Colon (tissue), 2 donors: Measurements from ENCODE around the gene SDHC.
"Not testable (repeated sequence)": the region's sequence is repeated elsewhere in the genome, so short reads cannot be mapped to it uniquely, and the experiment has no call there.

Source experiments
- FAIRE-seq: peaks from 2 replicates; lab custom pipeline; 2012; peaks lifted over from hg19 to GRCh38; lab: Jason Lieb, UNC
- donor health status: control.
- donor health status: control.

Gene SDHC

DNA sequence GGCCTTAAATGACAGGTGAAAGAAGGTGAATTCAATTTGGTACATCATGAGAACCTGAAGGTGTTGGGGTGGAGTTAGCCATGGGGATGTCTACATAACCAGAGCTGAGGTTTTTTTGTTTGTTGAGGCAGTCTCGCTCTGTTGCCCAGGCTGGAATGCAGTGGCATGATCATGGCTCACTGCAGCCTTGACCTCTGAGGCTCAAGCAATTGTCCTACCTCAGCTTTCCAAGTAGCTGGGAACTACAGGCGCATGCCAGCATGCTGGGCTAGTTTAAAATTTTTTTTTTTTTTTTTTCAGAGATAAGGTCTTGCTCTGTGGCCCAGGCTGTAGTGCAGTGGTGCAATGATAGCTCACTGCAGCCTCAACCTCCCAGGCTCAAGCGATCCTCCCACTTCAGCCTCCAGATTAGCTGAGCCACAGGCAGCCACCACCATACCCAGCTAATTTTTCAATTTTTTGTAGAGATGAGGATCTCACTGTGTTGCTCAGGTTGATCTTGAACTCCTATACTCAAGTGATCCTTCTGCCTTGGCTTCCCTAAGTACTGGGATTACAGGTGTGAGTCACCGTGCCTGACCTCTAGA, 2.5 kb upstream of the SDHC start:
- FAIRE-seq, result no peak

DNA sequence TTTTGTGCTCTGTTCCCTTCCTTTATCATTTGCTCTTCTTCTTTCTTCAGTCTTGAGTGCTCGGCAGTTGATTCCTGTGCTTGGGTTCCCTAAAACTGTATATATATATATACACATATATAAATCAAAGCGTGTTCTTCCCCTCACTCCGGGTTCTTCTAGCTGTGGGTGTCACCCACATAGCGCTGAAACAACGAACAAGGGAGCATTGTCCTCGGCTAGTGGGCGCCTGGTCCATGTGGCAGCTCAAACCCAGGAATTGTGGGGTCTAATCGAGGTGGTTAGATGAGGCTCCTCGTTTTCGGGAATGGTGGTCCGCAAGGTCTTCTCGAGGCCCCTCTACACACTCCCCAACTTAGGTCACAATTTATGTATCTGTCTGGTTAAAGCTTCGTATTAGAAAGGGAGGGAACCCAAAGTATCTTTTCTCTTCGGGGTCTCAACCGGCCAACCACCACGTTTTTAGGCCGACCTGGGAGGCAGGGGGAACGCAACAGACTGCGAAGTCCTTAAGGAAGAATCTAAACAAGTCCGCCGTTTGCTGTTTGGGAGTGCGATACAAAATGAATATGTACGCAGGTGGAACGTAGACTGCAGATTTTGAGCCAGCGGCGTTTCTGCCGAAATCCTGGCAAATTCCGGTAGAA, 504 bp upstream of the SDHC start:
- FAIRE-seq, result no peak

DNA sequence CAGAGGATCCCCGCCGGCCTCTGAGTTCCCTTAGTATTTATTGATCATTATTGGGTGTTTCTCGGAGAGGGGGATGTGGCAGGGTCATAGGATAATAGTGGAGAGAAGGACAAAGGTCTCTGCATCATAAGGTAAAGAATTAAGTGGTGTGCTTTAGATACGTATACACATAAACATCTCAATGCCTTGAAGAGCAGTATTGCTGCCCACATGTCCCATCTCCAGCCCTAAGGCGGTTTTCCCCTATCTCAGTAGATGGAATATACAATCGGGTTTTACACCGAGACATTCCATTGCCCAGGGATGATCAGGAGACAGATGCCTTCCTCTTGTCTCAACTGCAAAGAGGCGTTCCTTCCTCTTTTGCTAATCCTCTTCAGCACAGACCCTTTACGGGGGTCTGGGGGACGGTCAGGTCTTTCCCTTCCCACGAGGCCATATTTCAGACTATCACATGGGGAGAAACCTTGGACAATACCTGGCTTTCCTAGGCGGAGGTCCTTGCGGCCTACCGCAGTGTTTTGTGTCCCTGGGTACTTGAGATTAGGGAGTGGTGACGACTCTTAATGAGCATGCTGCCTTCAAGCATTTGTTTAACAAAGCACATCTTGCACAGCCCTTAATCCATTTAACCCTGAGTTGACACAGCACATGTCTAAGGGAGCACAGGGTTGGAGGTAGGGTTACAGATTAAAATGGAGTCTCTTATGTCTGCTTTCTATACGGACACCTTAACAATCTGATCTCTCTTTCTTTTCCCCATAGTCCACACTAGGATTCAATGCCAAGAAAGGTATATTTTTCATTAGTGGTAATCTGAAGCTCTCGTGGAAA, 1.9 kb downstream of the SDHC start:
- FAIRE-seq, result not testable (repeated sequence)

DNA sequence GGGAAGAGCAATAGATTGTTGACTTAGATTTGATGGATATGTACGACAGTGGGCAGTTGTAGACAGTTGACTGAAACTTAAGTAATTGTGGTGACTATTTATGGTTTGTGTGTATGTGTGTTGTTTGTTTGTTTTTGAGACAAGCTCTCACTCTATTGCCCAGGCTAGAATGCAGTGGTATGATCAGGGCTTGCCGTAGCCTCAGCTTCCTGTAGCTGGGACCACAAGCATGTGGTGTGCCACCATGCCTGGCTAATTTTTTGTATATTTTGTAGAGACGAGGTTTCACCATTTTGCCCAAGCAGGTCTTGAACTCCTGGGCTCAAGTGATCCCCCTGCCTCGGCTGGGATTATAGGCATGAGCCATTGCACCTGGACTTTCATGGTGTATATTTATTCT, 9.8 kb downstream of the SDHC start:
- no peak for FAIRE-seq

DNA sequence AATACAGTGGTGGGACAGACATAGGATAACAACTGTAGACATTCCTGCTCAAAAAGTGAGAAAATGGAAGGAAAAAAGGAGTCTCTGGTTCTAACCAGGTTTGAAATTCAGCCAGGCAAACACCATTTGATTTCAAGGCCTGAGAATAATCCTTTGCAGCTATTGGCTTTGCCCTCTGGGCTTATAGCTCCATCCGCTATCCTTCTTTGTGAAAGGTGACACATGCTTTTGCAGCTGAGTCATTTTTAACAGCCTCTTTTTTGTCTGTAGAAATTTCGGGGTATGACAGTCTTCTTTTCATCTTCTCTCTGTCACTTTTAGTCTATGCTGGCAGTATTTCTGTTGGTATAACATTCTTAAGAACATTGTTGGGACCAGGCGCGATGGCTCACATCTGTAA, 16.2 kb downstream of the SDHC start:
- FAIRE-seq, result no peak

DNA sequence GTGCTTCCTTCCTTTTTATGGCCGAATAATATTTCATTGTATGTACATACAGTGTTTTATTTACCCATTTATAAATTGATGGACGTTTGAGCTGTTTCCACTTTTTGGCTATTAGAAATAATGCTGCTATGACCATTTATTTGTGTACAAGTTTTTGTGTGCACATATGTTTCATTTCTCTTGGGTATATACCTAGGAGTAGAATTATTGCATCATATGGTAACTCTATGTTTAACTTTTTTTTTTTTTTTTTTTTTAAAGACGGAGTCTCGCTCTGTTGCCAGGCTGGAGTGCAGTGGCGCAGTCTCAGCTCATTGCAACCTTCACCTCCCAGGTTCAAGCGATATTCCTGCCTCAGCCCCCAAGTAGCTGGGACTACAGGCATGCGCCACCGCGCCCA, 19.0 kb downstream of the SDHC start:
- FAIRE-seq, result no peak

DNA sequence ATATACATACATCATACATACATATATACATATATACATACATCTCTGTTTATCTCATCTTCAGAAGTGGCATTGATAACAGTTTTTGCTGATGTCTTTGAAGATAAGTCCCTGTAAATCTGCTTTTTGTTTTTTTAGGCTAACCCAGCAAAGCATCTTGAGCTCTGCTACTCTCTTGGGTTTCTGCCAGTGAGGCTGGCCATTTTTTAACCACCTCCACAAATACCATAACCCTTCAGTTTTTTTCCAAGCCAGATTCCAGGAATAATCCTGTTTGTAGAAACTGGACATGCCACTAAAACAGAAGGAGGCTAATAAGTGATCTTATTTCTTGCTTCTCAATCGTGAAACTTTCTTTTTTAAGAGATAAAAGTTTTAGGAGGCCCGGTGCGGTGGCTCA, 21.6 kb downstream of the SDHC start:
- no peak for FAIRE-seq

DNA sequence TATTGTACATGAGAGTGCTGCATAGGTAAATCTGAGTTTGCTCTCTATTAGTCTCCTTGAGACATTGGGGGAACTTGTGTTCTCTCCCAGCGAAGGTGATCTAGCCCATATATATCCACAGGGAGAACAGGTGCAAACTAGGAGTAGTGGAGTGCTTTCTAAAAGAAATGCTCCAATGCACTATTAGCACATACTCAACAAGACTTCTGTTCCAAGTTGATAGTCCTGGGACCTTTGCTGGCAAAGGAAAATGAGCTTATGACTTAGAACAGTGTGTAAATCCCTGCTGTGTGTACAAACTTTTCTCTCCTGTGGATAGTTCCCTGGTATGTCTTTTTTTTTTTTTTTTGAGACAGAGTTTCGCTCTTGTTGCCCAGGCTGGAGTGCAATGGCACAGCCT, 28.0 kb downstream of the SDHC start:
- no peak for FAIRE-seq

DNA sequence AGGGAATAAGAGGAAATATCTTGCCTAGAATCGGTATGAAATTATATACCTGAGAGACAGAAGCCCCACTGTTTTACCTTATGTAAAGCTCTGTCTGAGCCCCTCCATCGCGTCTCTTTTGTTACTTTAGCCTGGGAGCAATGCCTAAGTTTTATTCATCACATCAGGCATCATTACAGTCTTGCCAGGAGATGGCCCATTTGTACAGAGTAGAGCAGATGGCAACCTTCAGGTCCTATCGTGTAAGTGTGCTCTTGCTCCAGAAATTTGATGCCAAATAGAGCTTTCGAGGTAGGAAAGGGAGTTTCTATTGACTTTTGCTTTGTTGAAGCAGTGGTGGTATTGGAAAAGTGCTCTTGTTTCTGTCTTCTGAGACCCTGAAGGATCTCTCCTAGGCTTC, 28.6 kb downstream of the SDHC start:
- no peak for FAIRE-seq

DNA sequence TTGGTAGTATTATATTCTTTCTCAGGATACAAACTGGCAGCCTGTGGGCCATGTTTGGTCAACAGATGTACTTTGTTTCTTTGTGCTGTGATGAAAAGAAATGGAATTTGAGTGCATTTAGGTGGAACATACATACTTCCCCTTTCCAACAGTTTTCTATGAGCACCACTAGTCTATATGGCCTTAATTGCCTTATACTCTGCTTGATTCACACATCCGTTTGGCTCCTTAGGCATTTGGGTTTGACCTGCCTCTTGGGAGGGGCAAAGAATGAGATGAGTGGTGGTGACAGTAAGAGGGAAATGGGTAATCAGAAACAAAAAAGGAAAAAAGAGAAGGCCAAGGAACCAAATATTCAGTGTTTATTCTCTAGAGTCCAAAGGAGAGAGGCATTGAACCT, 36.5 kb downstream of the SDHC start:
- FAIRE-seq, result no peak

DNA sequence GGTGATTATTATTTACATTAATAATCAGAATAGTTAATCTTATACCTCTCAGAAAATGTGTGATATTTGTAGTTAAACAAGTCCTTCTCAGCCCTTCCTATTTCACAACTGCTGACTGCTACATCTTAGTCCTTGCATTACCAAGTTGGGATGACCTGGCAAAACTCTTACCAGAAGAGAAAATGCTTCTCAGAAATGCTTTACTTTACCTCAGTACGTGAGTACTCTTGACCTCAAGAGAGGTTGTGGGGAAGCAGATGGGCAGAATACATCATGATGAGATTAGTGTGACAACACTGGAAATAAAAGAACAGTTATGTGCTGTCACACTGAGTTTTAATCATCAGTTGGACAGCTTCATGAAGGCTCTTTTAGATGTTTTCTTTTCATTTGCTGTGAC, 37.3 kb downstream of the SDHC start:
- no peak for FAIRE-seq

DNA sequence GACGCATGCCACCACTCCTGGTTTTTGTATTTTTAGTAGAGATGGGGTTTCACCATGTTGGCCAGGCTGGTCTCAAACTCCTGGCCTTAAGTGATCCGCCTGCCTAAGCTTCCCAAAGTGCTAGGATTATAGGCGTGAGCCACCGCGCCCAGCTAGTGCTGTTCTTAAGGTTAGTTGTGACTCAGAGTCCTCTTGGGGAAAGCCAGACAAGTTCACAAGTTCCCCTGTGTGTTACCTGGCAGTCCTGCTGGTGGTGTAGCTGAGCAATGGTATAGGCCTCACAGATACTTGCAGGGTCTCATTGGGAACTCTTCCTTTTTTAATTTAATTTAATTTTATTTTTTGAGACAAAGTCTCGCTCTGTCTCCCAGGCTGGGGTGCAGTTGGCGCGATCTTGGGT, 42.9 kb downstream of the SDHC start:
- no peak for FAIRE-seq

DNA sequence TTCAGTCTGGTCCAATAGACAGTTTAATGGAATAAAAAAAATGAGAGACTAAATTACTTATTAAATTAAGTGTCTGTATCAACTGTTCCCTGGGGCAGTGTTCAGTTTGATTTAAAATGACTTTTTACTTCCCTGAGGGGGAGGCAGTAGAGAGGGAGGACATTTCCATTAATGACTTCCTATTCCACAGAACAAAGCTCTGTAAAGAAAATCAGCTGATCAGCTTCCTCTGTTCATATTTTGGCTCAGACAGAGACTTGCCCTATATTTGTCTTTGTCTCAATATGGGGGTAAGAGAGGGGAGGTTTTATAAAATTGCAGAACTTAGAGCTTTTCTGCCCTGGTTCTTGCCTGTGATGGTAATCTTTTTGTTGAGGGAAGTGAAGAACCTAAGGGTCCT, 45.1 kb downstream of the SDHC start:
- FAIRE-seq, result no peak

DNA sequence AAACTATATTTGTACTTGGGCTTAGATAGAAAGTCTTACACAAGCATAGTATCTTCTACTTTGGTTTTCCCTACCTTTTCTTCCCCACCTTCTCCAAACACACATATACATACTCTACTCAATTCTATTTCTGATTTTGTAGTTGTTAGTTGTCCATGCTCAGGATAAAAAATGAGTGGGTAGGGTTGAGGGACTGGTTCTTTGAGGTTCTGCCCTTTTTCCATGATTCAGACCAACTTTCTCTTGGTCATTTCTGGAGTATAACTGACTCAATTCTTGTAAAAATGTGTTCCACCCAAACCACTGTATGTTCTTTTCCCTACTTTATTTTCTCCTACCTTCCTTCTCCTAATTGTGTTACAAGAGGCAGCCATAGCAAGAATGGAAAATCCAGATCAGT, 50.2 kb downstream of the SDHC start:
- no peak for FAIRE-seq

DNA sequence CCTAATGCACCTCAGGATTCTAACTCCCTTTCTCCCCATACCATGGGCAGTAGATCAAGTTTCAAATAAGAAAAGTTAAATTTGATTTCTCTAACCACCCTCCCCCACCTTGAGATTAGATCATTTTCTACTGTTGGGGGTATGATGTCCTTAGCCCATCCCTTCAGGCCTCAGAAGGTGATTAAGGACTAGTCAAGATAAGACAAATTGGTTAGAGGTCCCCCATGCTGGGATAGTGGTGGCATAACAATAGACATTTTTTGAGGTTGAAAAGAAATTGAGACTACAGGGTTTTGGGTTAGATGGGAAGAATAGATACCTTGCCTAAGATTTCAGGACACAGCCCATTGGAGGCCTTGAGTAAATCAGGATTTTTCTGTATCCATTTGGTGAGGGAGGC, 51.0 kb downstream of the SDHC start:
- FAIRE-seq, result no peak

DNA sequence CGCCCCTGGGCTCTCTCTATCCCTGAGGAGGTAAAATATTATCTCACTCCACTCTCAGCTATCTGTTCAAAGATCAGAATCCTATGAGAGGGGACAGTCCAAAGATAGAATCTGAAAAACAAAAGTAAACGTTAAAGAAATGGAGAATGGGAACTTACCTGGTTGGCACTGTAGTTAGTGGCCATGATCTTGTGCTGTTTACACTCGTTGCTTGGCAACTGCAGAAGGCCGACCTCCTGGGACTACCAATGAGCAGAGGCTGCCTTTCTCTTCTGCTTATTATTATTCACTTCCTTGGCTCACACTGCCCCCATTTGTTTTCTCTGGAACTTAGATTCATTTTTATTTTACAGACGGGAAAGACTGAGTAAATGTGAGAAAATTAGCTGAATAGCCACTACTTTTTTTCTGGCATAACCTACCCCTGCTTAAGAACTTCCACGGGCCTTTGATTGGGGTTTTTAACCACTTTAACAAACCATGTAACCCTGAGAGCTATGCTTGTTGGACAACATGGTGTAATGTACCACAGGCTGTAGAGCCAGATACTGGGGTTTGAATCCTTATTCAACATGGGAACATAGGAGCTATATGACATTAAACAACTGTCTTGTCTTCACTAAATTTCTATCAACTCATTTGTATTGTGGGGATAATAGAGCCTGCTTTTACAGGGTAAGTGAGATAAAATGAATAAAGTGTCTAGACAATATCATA, 53.7 kb downstream of the SDHC start, which contains the start of gene CFAP126:
Gene CFAP126, minus strand, starts transcription at position 193 of the 717 bp plus-strand sequence. Its CDS starts 8 bp downstream, at position 185.
- no peak for FAIRE-seq

DNA sequence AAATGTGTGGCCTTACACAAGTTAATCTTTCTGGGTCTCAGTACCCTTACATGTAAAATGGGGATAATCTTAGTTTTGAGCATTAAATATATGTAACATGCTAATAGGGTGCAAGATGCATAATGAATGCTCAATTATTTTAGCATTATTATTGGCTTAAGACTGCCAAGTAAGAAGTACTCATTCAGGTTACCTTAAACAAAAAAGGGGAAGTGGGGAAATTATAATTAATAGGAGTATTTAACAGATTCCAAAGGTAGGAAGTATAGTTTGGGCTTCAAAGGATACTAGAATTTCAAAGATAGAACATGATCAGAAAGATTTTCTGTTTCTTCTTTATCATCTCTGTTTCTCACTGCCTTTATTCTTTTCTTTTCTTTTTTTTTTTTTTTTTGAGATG, 59.3 kb downstream of the SDHC start:
- no peak for FAIRE-seq

DNA sequence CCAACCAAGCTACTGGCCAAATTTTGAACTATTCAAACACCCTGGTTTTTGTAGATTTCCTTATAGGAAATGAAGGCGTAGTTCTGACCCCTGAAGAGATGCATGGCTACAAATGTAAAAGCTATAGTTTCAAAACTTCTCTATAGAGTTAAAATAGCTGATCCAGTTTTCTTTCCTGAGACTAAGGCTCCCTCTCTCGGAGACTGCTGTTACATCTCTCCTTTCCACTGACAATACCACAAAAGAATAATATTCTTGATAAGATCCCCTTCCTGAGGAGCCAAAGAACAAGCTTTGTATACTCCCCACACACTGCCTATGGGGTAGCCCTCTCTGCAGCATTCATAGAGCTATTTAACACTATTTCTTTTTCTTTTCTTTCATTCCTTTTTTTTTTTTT, 60.2 kb downstream of the SDHC start:
- no peak for FAIRE-seq

DNA sequence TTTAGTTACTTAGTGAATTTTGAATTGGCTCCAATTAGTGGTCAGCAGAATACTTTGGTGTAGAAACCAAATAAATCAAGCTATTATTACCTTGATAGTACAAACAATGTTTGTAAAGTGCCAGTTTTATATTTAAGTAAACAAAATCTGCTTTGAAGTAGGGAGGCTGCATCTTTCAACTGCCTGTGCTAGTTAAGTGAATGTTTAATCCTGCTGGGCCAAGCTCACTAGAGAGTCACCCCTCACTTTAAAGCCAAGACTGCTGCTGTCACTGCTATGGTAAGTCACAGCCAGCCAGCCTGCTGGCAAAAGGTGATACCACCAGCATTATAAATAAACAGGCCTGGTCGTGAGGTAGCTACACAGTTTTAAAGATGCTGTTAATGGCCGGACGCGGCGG, 63.8 kb downstream of the SDHC start:
- no peak for FAIRE-seq

DNA sequence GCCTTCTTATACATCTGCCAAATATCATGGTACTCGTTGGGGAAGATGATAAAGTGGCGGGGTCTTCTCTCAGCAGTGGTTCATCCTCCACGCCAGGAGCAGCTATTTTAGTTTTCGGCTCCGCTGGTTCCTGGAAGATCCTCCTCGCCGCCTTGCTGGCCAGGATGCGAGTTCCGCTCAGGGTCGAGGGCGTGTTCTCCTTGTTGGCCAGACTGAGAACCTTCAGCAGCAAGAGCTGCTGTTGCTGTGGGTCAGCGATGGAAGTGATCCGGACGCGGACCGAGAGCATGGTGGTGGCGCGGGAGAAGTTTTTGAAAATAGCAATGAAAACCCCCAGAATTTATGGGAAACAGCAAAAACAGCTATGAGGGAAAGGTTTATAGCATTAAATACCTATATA, 64.9 kb downstream of the SDHC start:
- no peak for FAIRE-seq

DNA sequence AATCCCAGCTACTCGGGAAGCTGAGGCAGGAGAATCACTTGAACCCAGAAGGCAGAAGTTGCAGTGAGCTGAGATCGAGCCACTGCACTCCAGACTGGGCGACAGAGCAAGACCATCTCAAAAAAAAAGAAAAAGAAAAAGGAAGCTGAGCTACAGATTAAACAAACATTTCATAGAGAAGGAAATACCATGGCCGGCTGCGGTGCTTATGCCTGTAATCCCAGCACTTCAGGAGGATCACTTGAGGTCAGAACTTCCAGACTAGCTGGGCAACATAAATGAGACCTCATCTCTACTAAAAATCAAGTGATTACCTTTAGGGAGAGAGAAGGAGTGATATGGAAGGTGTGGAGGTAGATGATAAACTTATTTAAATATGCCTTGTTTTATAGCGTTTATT, 67.5 kb downstream of the SDHC start:
- no peak for FAIRE-seq

DNA sequence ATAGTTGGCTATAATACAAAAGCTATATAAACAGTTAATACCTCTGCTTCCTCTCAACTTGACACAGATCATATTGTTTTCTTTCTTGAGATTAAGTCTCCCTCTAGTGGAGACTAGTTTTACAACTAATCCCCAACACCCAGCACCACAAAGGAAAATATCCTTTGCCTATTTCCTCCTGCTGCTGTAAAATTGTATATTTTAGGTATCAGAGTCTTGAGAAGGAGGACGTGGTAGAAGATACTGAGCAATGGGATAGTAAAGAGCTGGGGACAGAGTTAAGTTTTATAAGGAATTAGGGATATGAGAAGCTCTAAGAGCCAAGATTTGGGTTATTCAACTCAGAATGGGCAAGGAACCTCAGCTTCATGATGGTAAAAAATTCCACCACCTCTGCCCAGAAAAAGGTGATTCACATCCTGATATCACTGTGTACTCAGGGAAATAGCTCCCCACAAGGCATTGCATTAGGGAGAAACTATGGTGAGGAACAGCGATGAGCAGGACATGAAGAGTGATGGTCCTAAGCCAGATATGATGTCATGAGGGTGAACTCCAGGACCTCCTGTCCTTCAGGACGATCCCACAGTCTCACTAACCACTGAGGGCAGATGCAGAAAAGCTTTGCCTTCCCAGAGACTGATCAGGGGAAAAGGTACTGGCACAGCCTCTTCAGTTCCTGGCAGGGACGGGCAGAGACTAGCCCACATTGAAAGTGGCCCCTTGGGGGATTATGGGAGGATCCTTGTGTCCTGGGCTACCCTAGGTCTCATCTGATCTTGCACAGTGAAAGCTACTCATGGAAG, 68.2 kb downstream of the SDHC start:
- peak; percentile 87 for FAIRE-seq
